Measurements from ENCODE around the gene GMPR2.
A peak's percentile ranks its signal among the peaks of the same experiment; 100 is the strongest.

DNA sequence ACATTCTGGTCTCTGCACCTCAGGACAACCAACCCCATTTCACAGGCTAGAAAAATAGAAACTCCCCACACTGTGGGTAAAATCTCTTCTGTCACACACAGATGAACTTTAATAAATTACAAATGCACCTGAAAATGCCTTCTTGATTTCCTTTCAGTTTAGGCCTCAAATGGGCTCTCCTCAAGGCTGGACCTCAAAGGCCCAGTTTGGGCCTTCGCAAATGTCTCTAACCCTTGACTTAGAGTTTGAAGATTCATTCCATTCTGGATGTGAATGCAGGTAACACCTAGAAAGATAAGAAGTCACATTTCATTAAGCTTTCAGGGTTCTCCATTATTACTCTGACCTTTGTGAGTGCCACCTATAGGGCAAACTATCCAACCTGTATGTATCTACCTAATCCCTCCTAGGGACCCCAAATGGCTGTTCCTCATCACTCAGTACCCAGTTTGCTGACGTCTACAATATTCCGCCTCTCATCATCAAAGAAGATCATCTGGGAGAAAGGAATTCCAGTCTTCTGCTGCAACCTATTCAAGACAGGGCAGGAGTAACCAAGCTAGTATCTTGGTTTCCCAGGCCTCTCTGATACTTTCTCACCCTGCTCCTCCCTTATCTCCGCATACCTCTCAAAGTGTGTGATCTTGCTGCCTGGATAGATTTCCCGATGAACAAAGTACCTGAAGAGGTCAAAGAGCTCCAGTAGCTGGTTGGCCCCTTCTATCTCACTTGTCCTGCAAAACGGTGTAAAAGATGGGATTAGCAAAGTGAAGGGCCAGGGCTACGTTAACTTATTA is 18.7 kb upstream of the GMPR2 start:
- TF ChIP-seq EZH2 (IDR thresholded peaks at IDR 0.05; ENCODE audit: borderline replicate concordance, low read length), result no peak
- TF ChIP-seq, protein P1, sequence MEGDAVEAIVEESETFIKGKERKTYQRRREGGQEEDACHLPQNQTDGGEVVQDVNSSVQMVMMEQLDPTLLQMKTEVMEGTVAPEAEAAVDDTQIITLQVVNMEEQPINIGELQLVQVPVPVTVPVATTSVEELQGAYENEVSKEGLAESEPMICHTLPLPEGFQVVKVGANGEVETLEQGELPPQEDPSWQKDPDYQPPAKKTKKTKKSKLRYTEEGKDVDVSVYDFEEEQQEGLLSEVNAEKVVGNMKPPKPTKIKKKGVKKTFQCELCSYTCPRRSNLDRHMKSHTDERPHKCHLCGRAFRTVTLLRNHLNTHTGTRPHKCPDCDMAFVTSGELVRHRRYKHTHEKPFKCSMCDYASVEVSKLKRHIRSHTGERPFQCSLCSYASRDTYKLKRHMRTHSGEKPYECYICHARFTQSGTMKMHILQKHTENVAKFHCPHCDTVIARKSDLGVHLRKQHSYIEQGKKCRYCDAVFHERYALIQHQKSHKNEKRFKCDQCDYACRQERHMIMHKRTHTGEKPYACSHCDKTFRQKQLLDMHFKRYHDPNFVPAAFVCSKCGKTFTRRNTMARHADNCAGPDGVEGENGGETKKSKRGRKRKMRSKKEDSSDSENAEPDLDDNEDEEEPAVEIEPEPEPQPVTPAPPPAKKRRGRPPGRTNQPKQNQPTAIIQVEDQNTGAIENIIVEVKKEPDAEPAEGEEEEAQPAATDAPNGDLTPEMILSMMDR (IDR thresholded peaks at IDR 0.05; ENCODE audit: low read length), result peak; percentile 46; the same call in 1 of the 2 replicates

Measured in OCI-LY1 (cell line).